ENCODE data around the gene TESK2. TPM values are rescaled to one million over a fixed set of nuclear protein-coding genes. Genes with fewer than 3 reads are reported as not detected.
A peak's percentile ranks its signal among the peaks of the same experiment; 100 is the strongest.
"Not testable (repeated sequence)": the region's sequence is repeated elsewhere in the genome, so short reads cannot be mapped to it uniquely, and the experiment has no call there.

The TESK2 gene
- polyA plus RNA-seq, 1 donor = 12.8 TPM

DNA sequence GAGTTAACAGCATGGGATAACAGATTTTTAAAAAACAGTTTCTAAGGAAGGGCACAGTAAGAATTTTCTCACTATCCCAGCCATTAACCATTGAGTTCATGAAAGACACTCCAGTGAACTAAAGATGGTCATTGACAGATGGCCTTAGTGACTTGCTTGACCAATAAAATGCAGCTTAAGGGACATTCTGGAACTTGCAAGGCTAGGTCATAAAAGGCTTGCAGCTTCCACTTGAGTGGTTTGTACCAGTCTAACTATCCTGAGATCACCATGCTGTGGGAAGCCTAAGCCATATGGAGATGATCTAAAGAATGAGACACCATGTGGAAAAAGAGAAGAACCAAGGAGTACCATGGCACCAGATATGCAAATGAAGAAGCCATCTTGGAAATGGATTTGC is 112.8 kb downstream of the TESK2 start:
- Histone ChIP-seq H3K27me3 (ENCODE audit: control insufficient read depth, insufficient read depth, low read length) (no peaks in the 10 kb centered on the region), H3K4me1 (ENCODE audit: control insufficient read depth, insufficient read depth, low read length) (no peaks in the 10 kb centered on the region)

DNA sequence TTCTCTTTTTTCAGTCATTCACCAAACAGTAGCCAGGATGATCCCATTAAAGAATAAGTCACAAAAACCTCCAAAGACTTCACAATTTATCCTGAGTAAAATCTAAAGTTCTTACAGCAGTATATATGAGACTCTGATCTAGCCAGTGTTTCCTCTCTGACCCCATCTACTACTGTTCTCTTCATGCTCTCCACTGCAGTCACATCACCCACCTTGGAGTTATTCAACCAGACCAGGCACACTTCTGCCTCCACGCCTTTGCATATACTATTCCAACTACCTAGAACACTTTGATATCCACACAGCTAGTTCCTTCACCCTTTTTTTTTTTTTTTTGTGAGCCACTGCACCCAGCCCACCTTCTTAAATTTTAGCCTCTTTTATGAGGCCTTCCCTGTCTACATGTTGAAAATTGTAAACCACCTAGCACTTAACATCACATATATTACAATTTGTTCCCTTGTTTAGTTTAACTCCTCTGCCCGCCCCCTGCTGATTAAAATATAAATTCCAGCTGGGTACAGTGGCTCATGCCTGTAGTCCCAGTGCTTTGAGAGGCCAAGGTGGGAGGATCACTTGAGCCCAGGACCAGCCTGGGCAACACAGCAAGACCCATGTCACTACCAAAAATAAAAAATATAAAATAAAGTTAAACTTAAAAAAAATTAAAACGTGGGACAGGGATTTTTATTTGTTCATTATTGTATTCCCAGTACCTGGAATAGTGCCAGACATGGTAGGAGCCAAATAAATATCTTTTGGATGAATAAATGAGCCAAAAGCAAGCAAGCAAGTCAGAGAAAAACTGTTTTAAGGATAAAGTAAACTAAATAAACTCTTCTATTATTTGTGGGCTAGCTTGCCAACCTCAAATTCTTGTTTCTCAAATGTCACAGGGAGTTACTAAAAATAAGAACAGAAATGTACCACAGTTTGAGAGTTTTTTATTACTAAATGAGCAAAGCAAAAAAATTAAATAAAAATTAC is 115.6 kb downstream of the TESK2 start:
- Histone ChIP-seq H3K4me1 (ENCODE audit: control insufficient read depth, insufficient read depth, low read length) (no peaks in the 10 kb centered on the region), H3K27me3 (ENCODE audit: control insufficient read depth, insufficient read depth, low read length) (no peaks in the 10 kb centered on the region), H3K27ac (ENCODE audit: low read length) (no peak overlapping the region), H3K9me3 (ENCODE audit: control insufficient read depth, low read depth, low read length) (no peaks in the 10 kb centered on the region), H3K36me3 (ENCODE audit: control insufficient read depth, insufficient read depth, low read length) (no peaks in the 10 kb centered on the region), H3K4me3 (ENCODE audit: low read length) (no peak overlapping the region)
- no peak for DNase-seq
- 63% methylated on average over 1 of the region's 3 CpGs for WGBS (ENCODE audit: insufficient coverage, low lambda C conversion rate)

More for the DNA sequence above, 112.8 kb downstream of the TESK2 start:
- no peak overlapping the region for H3K4me3 ChIP-seq (ENCODE audit: low read length)
- no peaks in the 10 kb centered on the region for H3K36me3 ChIP-seq (ENCODE audit: control insufficient read depth, insufficient read depth, low read length)
- DNase-seq = no peak
- no peak overlapping the region for H3K27ac ChIP-seq (ENCODE audit: low read length)
- H3K9me3 ChIP-seq (ENCODE audit: control insufficient read depth, low read depth, low read length) = no peaks in the 10 kb centered on the region

DNA sequence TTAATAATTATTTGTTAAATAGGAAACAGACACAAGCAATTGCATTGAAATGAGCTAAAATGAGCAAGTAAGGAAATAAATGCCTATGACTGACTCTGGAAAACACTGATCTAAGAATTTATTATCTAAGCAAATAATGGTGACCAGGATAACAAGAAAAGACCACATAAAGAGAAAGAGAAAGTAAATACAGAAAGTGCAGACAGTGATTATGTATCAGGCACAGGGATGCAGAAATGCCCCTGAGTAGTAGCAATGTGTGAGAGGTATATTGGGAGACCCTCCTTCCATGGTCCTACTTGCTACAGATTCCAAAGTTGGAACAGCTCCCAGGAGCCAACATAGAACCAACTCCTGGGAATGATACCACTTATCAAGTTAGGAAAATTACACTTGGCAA is 117.4 kb downstream of the TESK2 start:
- no peak overlapping the region for H3K27ac ChIP-seq (ENCODE audit: low read length)
- H3K4me1 ChIP-seq (ENCODE audit: control insufficient read depth, insufficient read depth, low read length) = no peaks in the 10 kb centered on the region

DNA sequence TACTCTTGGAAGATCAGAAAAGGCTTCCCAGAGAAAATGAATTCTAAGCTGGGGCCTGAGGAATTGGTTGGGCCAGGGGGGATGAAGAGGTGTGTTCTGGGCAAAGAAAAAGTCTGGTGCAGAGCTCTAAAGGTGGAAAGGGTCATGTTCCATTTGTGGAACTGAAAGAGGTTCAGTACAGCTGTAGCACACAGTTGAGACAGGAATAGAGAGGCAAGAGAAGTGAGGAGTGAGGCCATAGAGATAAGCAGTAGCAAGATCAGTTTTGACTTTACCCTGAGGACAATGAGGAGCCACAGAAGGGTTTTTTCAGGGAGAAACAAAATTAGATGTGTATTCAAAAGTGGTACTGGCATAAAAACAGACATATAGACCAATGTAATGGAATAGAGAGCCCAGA is 120.4 kb downstream of the TESK2 start:
- no peak overlapping the region for H3K27ac ChIP-seq (ENCODE audit: low read length)
- DNase-seq = no peak
- no peaks in the 10 kb centered on the region for H3K9me3 ChIP-seq (ENCODE audit: control insufficient read depth, low read depth, low read length)
- H3K36me3 ChIP-seq (ENCODE audit: control insufficient read depth, insufficient read depth, low read length) = no peaks in the 10 kb centered on the region
- no peak overlapping the region for H3K4me3 ChIP-seq (ENCODE audit: low read length)
- H3K27me3 ChIP-seq (ENCODE audit: control insufficient read depth, insufficient read depth, low read length) = no peaks in the 10 kb centered on the region
- H3K4me1 ChIP-seq (ENCODE audit: control insufficient read depth, insufficient read depth, low read length) = no peaks in the 10 kb centered on the region

More for the DNA sequence above, 117.4 kb downstream of the TESK2 start:
- no peaks in the 10 kb centered on the region for H3K9me3 ChIP-seq (ENCODE audit: control insufficient read depth, low read depth, low read length)
- no peak overlapping the region for H3K4me3 ChIP-seq (ENCODE audit: low read length)
- H3K27me3 ChIP-seq (ENCODE audit: control insufficient read depth, insufficient read depth, low read length) = no peaks in the 10 kb centered on the region
- no peaks in the 10 kb centered on the region for H3K36me3 ChIP-seq (ENCODE audit: control insufficient read depth, insufficient read depth, low read length)
- DNase-seq = no peak

DNA sequence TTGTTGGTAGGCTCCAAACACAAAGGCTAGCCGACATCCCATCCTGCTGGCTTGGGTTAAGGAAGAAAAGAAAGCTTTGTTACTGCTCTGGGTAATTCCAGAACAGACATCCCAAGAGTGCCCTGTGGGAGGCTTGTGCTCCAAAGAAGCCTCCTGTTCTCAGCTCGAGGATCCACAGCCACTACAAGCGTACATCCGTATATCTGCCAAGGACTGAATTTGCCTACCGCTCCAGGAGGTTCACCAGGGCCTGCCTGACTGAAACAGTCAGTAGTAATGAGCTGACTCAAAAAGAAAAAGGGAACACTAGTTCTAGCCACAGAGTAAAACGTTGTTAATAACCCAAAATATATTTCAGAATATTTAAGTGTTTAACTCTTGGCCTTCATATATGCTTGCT is 125.9 kb downstream of the TESK2 start:
- Histone ChIP-seq H3K9me3 (ENCODE audit: control insufficient read depth, low read depth, low read length) (no peaks in the 10 kb centered on the region), H3K36me3 (ENCODE audit: control insufficient read depth, insufficient read depth, low read length) (no peaks in the 10 kb centered on the region), H3K27me3 (ENCODE audit: control insufficient read depth, insufficient read depth, low read length) (no peaks in the 10 kb centered on the region), H3K4me3 (ENCODE audit: low read length) (no peak overlapping the region), H3K27ac (ENCODE audit: low read length) (no peak overlapping the region), H3K4me1 (ENCODE audit: control insufficient read depth, insufficient read depth, low read length) (peaks cover 4% of the 10 kb centered on the region)
- WGBS (ENCODE audit: insufficient coverage, low lambda C conversion rate) = 67% methylated on average over 1 of the region's 6 CpGs
- DNase-seq = no peak

DNA sequence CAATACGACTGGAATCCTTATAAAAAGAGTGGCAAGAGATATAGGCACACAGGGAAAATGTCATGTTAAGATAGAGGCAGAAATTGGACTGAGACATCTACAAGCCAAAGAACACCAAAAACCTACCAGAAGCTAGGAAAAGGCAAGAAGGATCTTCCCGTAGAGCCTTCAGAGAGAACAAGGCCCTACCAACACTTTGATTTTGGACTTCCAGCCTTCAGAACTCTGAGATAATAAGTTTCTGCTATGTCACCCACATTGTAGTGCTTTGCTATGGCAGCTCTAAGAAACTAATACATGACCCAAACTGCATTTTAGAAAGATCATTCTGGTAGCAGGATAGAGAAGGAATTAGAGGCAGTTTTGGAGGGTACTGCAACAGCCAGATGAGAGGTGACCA is 126.7 kb downstream of the TESK2 start:
- H3K9me3 ChIP-seq (ENCODE audit: control insufficient read depth, low read depth, low read length) = no peaks in the 10 kb centered on the region

DNA sequence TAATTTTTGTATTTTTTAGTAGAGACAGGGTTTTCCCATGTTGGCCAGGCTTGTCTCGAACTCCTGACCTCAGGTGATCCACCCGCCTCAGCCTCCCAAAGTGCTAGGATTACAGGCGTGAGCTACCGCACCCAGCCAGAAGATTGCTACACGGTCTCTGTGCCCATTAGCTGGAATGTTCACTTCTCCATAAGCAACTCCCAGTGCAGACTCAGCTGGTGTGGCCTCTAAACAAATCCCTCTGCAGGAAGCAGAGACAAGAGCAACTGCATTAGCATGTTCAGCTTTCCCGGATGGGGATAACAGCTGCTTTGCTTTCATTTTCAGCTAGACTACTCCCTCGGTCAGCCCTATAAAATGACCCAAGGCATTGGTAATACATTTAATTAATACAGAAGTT is 130.0 kb downstream of the TESK2 start:
- H3K27me3 ChIP-seq (ENCODE audit: control insufficient read depth, insufficient read depth, low read length); H3K9me3 ChIP-seq (ENCODE audit: control insufficient read depth, low read depth, low read length); H3K36me3 ChIP-seq (ENCODE audit: control insufficient read depth, insufficient read depth, low read length); H3K4me3 ChIP-seq (ENCODE audit: low read length); H3K4me1 ChIP-seq (ENCODE audit: control insufficient read depth, insufficient read depth, low read length): not testable (repeated sequence)
- peak overlapping the region; percentile 52 for H3K27ac ChIP-seq (ENCODE audit: low read length)
- no CpG with 5 or more reads among the region's 7 CpGs for WGBS (ENCODE audit: insufficient coverage, low lambda C conversion rate)
- peak; percentile 40 to 57 for DNase-seq

More for the DNA sequence above, 126.7 kb downstream of the TESK2 start:
- H3K27ac ChIP-seq (ENCODE audit: low read length) = no peak overlapping the region
- H3K4me3 ChIP-seq (ENCODE audit: low read length) = no peak overlapping the region
- 60% methylated on average over 1 of the region's 2 CpGs for WGBS (ENCODE audit: insufficient coverage, low lambda C conversion rate)
- DNase-seq = no peak
- H3K36me3 ChIP-seq (ENCODE audit: control insufficient read depth, insufficient read depth, low read length) = no peaks in the 10 kb centered on the region
- H3K4me1 ChIP-seq (ENCODE audit: control insufficient read depth, insufficient read depth, low read length) = peaks cover 4% of the 10 kb centered on the region
- H3K27me3 ChIP-seq (ENCODE audit: control insufficient read depth, insufficient read depth, low read length) = no peaks in the 10 kb centered on the region

DNA sequence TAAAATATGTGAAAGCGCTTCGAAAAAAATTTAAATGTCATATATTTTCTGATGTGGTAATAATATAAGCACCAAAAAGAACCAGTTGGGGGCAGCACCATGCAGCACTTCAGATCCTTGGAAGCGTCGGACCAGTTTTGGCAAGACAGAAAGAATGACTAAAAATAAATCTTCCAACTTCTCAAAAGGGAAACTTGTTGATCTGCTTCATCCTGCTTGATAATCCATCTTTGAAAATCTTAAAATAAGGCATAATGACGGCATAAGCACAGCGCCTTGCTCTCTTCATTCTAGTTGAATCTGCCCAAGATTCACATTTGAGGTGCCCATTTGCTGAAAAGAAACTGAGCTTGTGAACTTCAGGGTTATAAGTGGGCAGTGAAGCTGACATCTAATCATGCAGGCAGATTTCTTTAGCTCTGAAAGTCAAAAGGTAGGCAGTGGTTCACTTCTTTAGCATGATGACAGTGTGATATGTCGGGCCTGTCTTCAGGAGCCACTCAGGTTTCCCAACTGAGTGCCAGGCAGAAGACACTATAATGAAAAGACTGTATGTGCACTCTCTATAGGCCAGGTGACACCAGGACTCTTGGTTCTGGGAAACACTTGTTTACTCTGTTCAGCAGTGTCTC is 131.0 kb downstream of the TESK2 start:
- Histone ChIP-seq H3K9me3 (ENCODE audit: control insufficient read depth, low read depth, low read length) (no peaks in the 10 kb centered on the region), H3K4me1 (ENCODE audit: control insufficient read depth, insufficient read depth, low read length) (peaks cover 4% of the 10 kb centered on the region), H3K27ac (ENCODE audit: low read length) (peak overlapping the region; percentile 10), H3K36me3 (ENCODE audit: control insufficient read depth, insufficient read depth, low read length) (no peaks in the 10 kb centered on the region), H3K4me3 (ENCODE audit: low read length) (no peak overlapping the region), H3K27me3 (ENCODE audit: control insufficient read depth, insufficient read depth, low read length) (no peaks in the 10 kb centered on the region)
- peak; percentile 32 to 45 for DNase-seq
- no CpG with 5 or more reads among the region's 7 CpGs for WGBS (ENCODE audit: insufficient coverage, low lambda C conversion rate)

DNA sequence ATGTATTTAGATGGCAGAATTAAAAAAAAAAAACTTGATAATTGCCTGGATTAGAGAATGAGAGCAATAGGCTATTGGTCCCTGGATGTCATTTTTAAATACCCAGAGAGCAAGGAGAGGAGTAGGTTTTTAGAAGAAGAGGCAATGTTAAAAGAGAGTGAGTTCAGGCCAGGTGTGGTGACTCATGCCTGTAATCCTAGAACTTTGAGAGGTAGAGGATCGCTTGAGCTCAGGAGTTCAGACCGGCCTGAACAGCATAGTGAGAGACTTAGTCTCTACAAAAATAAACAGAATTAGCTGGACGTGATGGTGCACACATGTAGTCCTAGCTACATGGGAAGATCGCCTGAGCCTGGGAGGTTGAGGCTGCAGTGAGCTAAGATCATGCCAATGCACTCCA is 134.8 kb downstream of the TESK2 start:
- Histone ChIP-seq H3K27me3 (ENCODE audit: control insufficient read depth, insufficient read depth, low read length) (no peaks in the 10 kb centered on the region), H3K4me1 (ENCODE audit: control insufficient read depth, insufficient read depth, low read length) (peaks cover 4% of the 10 kb centered on the region), H3K36me3 (ENCODE audit: control insufficient read depth, insufficient read depth, low read length) (peaks cover 7% of the 10 kb centered on the region), H3K27ac (ENCODE audit: low read length) (no peak overlapping the region), H3K4me3 (ENCODE audit: low read length) (no peak overlapping the region), H3K9me3 (ENCODE audit: control insufficient read depth, low read depth, low read length) (no peaks in the 10 kb centered on the region)
- no peak for DNase-seq
- 100% methylated on average over 1 of the region's 4 CpGs for WGBS (ENCODE audit: insufficient coverage, low lambda C conversion rate)

DNA sequence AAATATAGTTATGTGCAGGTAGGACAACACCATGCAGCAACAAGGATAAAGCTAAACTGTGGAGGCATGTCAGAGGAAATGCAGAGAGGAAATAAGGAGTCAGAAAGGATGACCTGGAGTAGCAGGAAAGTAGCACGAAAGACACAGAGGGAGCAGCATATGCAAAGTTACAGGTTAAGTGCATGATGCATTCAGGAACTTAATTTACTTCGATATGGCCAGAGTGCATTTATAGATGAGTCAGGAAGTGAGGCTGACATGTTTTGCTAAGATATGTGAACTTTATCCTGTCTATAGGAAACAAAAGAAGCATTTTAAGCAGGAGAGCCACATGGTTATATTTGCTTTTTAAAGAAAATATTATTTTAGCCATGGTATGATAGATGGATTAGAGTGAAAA is 135.3 kb downstream of the TESK2 start:
- H3K4me1 ChIP-seq (ENCODE audit: control insufficient read depth, insufficient read depth, low read length) = no peaks in the 10 kb centered on the region
- DNase-seq = no peak
- H3K36me3 ChIP-seq (ENCODE audit: control insufficient read depth, insufficient read depth, low read length) = peaks cover 7% of the 10 kb centered on the region
- no peak overlapping the region for H3K4me3 ChIP-seq (ENCODE audit: low read length)
- H3K9me3 ChIP-seq (ENCODE audit: control insufficient read depth, low read depth, low read length) = no peaks in the 10 kb centered on the region
- no CpG with 5 or more reads among the region's 2 CpGs for WGBS (ENCODE audit: insufficient coverage, low lambda C conversion rate)
- no peaks in the 10 kb centered on the region for H3K27me3 ChIP-seq (ENCODE audit: control insufficient read depth, insufficient read depth, low read length)
- no peak overlapping the region for H3K27ac ChIP-seq (ENCODE audit: low read length)

DNA sequence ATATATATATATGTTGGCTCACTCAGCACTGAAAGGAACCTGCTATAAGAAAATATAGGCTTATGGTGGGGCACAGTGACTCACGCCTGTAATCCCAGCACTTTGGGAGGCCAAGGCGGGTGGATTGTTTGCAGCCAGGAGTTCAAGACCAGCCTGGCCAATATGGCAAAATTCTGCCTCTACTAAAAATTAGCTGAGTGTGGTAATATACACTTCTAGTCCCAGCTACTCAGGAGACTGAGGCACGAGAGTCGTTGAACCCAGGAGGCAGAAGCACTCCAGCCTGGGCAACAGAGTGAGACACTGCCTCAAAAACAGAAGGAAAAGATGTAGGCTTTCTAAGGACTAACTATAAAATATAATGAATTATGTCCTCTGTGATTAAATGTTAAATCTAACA is 136.1 kb downstream of the TESK2 start:
- no peaks in the 10 kb centered on the region for H3K27me3 ChIP-seq (ENCODE audit: control insufficient read depth, insufficient read depth, low read length)
- no peaks in the 10 kb centered on the region for H3K9me3 ChIP-seq (ENCODE audit: control insufficient read depth, low read depth, low read length)
- no peak overlapping the region for H3K4me3 ChIP-seq (ENCODE audit: low read length)
- WGBS (ENCODE audit: insufficient coverage, low lambda C conversion rate) = no CpG with 5 or more reads among the region's 4 CpGs
- no peaks in the 10 kb centered on the region for H3K4me1 ChIP-seq (ENCODE audit: control insufficient read depth, insufficient read depth, low read length)
- no peak overlapping the region for H3K27ac ChIP-seq (ENCODE audit: low read length)
- no peak for DNase-seq
- peaks cover 7% of the 10 kb centered on the region for H3K36me3 ChIP-seq (ENCODE audit: control insufficient read depth, insufficient read depth, low read length)

Measured in large intestine (tissue), 3 donors.